RPMI7951 (cell line): Measurements from ENCODE around the gene CAMTA1. TPM values are rescaled to one million over a fixed set of nuclear protein-coding genes. Genes with fewer than 3 reads are reported as not detected.

Experiments
- DNase-seq: peaks from one replicate; pipeline ENCODE4 v3.0.0-alpha.2; 2012; ENCODE audit warnings: low read depth
- total RNA-seq: library from RNA; depleted of rRNA; stranded (reverse); fragments of >200 nt; shearing (Covaris generic); gene quantifications from 2 replicates; pipeline ENCODE4 v1.2.3, GENCODE V29; 2014

CAMTA1 gene
- total RNA-seq, 1 experiment from 2014 or later, result 91.0 TPM

GRCh38 chr1:7721940-7722669 is 936.9 kb downstream of the CAMTA1 start:
- DNase-seq, result no peak

DNA sequence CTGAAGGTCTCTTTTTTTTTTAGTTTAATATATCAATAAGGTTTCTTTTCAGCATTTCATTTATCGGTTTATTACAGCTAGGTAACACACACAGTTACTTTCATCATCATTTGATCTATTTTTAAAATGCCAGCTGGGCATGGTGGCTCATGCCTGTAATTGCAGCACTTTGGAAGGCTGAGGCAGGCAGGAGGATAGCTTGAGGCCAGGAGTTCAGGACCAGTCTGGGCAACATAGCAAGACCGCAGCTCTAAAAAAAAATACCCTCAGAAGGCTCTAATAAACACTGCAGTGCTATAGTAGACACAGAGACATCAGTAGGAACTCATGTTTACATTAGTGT is 937.4 kb downstream of the CAMTA1 start:
- DNase-seq, result no peak

- DNase-seq, result no peak
These were observed 941.4 kb downstream of the CAMTA1 start for GRCh38 chr1:7726623-7727022.

- no peak for DNase-seq
These were observed 942.7 kb downstream of the CAMTA1 start for GRCh38 chr1:7727809-7728471.

DNA sequence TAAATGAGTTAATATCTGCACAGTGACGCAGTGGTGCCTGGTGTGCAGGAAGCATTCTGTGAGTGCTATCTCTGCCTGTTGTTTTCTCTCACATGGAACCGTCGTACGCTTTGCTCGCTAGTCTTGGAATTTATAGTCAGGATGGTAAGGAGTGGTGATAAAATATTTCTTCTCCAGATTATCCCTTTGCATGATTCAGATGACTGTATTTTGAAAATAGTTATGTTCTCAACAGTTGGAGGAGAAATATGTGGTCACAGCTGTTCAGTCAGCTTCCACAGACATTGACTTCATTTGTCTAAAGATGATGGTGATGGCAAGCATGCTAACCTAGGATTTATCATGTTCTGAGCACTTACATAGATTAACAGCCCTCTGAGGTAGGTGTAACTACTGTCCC is 944.5 kb downstream of the CAMTA1 start:
- no peak for DNase-seq

- DNase-seq, result no peak
These were observed 947.1 kb downstream of the CAMTA1 start for GRCh38 chr1:7732331-7732730.

GRCh38 chr1:7733276-7733675 is 948.0 kb downstream of the CAMTA1 start:
- no peak for DNase-seq

DNA sequence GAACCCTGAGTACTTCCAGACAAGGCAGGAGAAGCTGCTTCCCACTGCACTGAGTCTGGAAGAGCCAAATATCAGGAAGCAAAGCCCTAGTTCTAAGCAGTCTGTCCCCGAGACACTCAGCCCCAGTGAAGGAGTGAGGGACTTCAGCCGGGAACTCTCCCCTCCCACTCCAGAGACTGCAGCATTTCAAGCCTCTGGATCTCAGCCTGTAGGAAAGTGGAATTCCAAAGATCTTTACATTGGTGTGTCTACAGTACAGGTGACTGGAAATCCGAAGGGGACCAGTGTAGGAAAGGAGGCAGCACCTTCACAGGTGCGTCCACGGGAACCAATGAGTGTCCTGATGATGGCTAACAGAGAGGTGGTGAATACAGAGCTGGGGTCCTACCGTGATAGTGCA is 952.8 kb downstream of the CAMTA1 start:
- no peak for DNase-seq

DNA sequence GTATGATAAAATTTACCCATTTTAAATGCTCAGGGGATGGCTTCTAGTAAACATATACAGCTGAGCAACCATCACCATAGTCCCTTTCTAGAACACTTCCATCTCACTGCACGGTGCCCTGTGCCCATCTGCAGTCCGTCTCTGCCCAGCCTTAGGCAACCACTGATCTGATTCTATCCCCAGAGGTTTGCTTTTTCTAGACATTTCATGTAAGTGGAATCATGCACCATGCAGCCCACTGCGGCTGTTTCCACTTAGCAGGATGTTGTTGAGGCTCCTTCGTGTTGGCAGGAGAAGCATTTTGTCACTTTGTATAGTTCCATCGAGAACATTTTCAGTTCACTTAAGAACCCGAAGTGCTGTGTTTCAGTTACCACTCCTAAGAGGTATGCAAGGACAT is 958.1 kb downstream of the CAMTA1 start:
- no peak for DNase-seq

DNA sequence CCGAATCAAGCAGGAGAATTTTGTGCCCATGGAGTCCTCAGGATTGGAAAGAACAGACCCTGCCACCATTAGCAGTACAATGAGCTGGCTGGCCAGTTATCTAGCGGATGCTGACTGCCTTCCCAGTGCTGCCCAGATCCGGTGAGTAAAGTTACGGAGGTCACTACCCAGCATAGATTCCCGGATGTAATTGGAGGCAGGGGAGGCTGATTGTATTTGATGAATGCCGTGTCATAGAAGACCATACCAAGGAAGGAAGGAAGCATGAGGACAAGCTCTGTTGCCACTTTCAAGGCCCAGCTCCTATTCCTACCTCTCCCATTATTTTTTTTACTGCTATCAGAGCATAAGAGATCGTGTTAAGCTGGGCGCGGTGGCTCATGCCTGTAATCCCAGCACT is 959.6 kb downstream of the CAMTA1 start:
- no peak for DNase-seq

DNA sequence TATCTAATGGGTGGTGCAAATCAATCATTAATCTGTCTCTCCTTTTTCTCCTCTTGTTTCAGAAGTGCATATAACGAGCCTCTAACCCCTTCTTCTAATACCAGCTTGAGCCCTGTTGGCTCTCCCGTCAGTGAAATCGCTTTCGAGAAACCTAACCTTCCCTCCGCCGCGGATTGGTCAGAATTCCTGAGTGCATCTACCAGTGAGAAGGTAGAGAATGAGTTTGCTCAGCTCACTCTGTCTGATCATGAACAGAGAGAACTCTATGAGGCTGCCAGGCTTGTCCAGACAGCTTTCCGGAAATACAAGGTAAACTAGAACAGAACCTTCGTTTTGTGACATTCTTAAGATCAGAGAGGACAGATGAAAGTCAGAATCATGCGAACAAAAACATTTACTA is 960.5 kb downstream of the CAMTA1 start:
- no peak for DNase-seq

GRCh38 chr1:7747605-7748004 is 962.4 kb downstream of the CAMTA1 start:
- no peak for DNase-seq

GRCh38 chr1:7749126-7749525 is 963.9 kb downstream of the CAMTA1 start:
- no peak for DNase-seq

GRCh38 chr1:7751174-7751573 is 965.9 kb downstream of the CAMTA1 start:
- no peak for DNase-seq

GRCh38 chr1:7752512-7753417 is 967.5 kb downstream of the CAMTA1 start:
- DNase-seq, result peak; percentile 66

DNA sequence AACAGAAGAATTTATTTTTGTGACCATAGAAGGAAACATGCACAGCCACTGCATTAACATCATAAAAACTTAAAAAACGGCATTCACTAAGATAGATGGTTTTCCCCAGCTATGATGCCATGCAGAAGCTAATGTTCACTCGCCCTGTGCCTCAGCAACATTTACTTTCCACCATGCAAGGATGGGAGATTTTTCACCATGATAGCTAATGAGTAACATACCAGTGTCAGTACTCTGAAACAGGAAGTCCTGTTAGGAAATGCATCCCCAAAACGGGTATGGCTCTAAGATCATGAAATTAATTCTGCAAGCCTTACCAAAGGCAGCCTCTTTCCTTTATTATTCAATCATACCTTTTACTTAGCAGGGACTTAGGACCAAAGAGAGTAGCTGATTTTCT is 968.4 kb downstream of the CAMTA1 start:
- no peak for DNase-seq

DNA sequence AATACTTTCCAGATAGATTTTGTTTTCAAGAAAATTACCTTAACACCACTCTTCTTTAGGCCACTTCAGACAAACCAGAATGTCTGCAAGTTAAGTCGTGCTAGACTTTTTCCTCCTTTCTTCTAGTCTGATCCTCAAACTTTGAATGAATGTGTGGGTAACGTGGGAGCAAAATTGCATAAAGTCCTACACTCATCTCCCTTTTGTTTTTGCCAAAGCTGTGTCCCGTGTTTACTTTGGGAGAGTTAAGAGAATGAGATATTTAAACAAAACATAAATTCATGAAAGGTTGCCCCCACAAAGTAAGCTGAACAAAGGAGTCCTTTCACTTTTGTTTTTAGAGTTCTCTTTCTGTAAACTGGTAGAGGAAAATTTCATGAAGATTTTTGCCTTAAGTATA is 969.0 kb downstream of the CAMTA1 start:
- DNase-seq, result no peak

DNA sequence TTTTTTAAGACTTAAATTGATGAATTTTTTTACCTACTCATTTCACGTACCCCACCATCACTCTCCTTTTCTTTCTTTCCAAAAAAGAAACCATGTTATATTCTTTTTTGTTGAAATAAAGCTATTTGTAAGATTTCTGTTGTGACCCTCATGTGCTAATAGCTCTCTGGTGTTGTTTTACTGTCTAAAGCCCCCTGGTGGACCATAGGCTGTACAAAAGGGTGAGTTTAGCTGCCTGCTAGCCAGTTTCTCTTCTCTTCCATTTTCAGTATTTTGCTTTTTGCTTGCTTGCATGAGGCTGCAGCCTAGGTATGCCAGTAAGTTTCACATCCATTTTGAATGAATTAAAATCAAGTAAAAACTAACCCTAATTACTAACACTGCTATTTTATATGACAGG is 970.2 kb downstream of the CAMTA1 start:
- DNase-seq, result peak; percentile 29

GRCh38 chr1:7760245-7760644 is 975.0 kb downstream of the CAMTA1 start:
- peak; percentile 40 for DNase-seq

- DNase-seq, result no peak
These were observed 975.8 kb downstream of the CAMTA1 start for GRCh38 chr1:7761103-7761502.

DNA sequence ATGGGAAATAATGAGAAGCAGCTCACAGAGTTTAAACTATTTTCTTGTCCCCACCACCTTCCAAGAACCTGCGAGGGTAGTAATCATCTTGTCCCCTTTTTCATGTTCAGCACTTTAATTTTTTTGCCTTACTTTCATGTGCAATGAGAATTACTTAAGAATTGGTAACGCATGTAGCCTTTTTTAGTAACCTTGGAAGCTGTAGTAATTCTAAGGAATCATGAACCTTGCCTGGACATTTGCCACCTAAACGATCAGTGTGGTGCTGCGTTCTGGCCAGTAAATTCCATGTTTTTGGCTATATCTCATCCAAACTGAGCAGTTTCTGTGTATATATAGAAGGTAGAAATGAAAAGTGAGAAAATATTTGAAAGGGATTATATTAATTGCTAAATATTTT is 981.9 kb downstream of the CAMTA1 start:
- no peak for DNase-seq

DNA sequence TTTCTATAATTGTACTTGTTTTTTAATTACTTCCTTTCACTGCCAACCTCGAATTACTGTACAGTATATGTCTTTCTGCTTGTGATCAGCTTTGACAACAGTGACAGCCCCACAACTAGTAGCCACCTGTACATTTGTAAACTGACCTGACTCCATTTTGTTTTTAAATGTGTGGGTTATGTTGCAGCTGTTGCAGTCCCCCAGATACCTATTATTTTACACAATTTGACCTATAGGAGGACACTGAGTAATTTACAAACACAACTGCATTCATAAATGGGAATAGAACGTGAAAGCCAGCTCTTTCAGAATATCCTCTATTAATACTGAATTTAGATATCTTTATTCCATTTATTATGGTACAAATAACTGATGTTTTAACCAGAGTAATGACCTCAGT is 983.3 kb downstream of the CAMTA1 start:
- DNase-seq, result no peak
